HFFc6 (cell line): ENCODE measurements around the gene FAM83G. TPM values are rescaled to one million over a fixed set of nuclear protein-coding genes. Genes with fewer than 3 reads are reported as not detected.

Source experiments
- DNase-seq: peaks from one replicate; pipeline ENCODE4 v3.0.0-alpha.2; 2018
- H3K27ac Mint-ChIP-seq: 2 replicates; pipeline ENCODE4 v1.8.0; 2020; ENCODE audit warnings: mild to moderate bottlenecking, mixed read lengths
- H3K27me3 Mint-ChIP-seq: 2 replicates; pipeline ENCODE4 v1.8.0; 2021; ENCODE audit warnings: mild to moderate bottlenecking, moderate library complexity, mixed read lengths; ENCODE audit not compliant: insufficient read depth
- H3K36me3 Mint-ChIP-seq: 2 replicates; pipeline ENCODE4 v1.8.0; 2021; ENCODE audit warnings: low read depth, mixed read lengths
- H3K4me1 Mint-ChIP-seq: 2 replicates; pipeline ENCODE4 v1.8.0; 2020; ENCODE audit warnings: low read depth, mixed read lengths
- H3K4me3 Mint-ChIP-seq: 2 replicates; pipeline ENCODE4 v1.8.0; 2020; ENCODE audit warnings: mild to moderate bottlenecking, moderate library complexity, mixed read lengths
- H3K9me3 Mint-ChIP-seq: 2 replicates; pipeline ENCODE4 v1.8.0; 2020; ENCODE audit warnings: mild to moderate bottlenecking, mixed read lengths
- total RNA-seq, 6 experiments: library from RNA; stranded (reverse); fragmentation: NEBNext Ultra II Directional; extraction: Animal tissue kit (Norgen Biotek cat#: 25700); gene quantifications; 2 replicates in 1 of 6; 3 replicates in 5 of 6; pipeline ENCODE4 v1.2.3, GENCODE V29; 2021
- TF ChIP-seq, protein P1 (sequence below): fragments of 200-600 bp; sonication (generic); IDR thresholded peaks from 2 replicates; pipeline ENCODE4 v1.5.0; 2021; ENCODE audit warnings: antibody characterized with exemption, mild to moderate bottlenecking

The FAM83G gene
- total RNA-seq, 6 experiments from 2014 or later = 21.0 to 24.0 (median 21.7) TPM

DNA sequence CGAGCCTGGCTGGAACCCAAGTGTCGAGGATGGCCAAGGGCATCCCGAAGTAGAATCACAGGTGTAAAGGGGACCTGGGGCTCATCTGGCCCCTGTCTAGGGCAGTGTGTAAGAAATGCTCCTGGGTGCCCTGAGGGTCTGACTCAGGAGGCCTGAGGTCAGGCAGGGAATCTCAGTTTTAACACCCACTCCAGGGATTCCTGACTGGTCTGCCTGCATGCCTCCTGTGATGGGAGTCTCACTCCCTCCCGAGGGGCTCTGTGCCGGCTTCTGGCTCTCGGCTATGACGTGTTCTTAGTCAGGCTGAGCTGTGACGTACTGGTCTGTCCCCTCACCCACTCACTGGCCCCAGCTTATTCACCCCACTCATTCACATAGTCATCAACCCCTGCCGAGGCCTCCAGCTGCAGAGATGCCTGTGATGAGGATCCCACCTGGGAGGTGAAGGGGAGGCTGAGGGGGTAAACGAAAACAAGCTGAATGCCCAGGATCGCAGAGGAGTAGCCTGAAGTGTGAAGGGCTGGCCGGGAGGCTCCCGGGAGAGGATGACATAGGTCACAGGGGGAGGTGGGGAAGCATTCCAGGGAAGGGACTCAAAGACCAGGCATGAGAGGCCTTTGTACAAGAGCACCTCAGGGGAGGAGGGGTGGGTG, 23.8 kb downstream of the FAM83G start:
- Mint-ChIP-seq H3K4me3 (peak overlapping the region; percentile 72), H3K9me3 (no peaks in the 10 kb centered on the region), H3K4me1 (peaks cover 32% of the 10 kb centered on the region), H3K27me3 (no peaks in the 10 kb centered on the region), H3K27ac (peak overlapping the region; percentile 92), H3K36me3 (peaks cover 13% of the 10 kb centered on the region; the same call in 1 of the 2 replicates)
- DNase-seq = peak; percentile 64
- TF ChIP-seq, protein P1, sequence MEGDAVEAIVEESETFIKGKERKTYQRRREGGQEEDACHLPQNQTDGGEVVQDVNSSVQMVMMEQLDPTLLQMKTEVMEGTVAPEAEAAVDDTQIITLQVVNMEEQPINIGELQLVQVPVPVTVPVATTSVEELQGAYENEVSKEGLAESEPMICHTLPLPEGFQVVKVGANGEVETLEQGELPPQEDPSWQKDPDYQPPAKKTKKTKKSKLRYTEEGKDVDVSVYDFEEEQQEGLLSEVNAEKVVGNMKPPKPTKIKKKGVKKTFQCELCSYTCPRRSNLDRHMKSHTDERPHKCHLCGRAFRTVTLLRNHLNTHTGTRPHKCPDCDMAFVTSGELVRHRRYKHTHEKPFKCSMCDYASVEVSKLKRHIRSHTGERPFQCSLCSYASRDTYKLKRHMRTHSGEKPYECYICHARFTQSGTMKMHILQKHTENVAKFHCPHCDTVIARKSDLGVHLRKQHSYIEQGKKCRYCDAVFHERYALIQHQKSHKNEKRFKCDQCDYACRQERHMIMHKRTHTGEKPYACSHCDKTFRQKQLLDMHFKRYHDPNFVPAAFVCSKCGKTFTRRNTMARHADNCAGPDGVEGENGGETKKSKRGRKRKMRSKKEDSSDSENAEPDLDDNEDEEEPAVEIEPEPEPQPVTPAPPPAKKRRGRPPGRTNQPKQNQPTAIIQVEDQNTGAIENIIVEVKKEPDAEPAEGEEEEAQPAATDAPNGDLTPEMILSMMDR = no peak

DNA sequence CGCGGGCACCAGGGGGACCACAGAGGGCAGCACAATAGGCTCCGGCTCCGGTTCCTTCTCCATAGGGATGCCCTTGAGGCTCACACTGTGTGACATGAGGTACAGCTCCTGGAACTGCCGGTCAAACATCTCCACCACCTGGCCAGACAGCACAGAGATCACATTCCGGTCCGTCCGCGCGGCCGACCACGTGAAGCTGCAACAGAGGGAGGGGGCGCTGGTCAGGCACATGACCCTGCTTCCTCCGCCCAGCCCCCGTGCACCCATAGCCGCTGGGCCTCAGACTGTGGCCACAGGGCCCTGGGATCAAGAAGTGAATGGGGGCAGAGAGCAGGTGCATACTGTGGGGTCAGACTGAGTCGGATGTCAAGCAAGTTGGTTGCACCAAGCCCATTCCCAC, 25.9 kb downstream of the FAM83G start:
- H3K36me3 Mint-ChIP-seq = peaks cover 13% of the 10 kb centered on the region; the same call in 1 of the 2 replicates
- no peaks in the 10 kb centered on the region for H3K9me3 Mint-ChIP-seq
- no peaks in the 10 kb centered on the region for H3K27me3 Mint-ChIP-seq
- TF ChIP-seq, protein P1 = no peak
- no peak overlapping the region for H3K27ac Mint-ChIP-seq
- no peak overlapping the region for H3K4me3 Mint-ChIP-seq
- peaks cover 40% of the 10 kb centered on the region for H3K4me1 Mint-ChIP-seq
- DNase-seq = no peak

DNA sequence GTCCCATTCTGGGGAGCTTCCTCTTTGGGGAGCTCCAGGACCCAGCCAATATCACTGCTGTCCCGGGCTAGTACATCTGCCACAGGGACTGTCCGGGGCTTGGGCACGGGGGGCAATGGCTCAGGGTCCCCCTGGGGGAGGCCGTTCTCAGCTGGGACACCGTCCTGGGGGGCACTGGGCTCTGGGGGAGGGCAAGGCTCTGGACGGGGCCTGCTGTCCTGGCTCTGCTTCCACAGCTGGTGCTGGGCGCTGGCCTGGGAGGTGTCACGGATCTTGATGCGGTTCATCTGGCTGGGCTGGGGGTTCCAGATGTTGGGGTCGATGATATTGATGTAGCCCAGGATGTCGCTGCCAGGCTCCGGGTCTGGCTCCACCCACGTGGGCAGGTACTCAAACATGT, 26.5 kb downstream of the FAM83G start:
- H3K27ac Mint-ChIP-seq = no peak overlapping the region
- no peak overlapping the region for H3K4me3 Mint-ChIP-seq
- H3K4me1 Mint-ChIP-seq = peaks cover 35% of the 10 kb centered on the region
- TF ChIP-seq, protein P1 = no peak
- no peaks in the 10 kb centered on the region for H3K27me3 Mint-ChIP-seq
- H3K9me3 Mint-ChIP-seq = no peaks in the 10 kb centered on the region
- peaks cover 13% of the 10 kb centered on the region; the same call in 1 of the 2 replicates for H3K36me3 Mint-ChIP-seq
- DNase-seq = no peak

DNA sequence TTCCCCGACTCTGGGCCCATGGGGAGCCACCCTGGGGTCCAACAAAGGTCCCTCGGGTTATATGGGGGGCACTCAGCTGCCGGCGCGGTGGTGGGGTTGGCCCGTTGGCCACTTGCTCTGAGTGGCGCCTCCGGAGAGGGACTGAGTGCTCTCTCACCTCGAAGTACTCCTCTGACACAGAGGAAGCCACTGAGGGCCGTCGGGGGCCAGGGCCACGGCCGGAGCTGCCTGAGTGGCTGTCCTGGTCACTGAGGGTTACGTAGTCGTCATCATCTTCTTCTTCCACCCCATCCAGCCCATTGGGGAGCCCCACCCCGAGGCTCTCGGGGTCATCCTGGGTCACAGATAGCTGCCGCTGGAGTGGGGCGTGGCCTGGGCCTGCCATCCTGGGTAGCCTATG, 26.9 kb downstream of the FAM83G start:
- H3K4me3 Mint-ChIP-seq = no peak overlapping the region
- TF ChIP-seq, protein P1 = no peak
- no peaks in the 10 kb centered on the region for H3K9me3 Mint-ChIP-seq
- no peaks in the 10 kb centered on the region for H3K27me3 Mint-ChIP-seq
- peaks cover 13% of the 10 kb centered on the region; the same call in 1 of the 2 replicates for H3K36me3 Mint-ChIP-seq
- H3K27ac Mint-ChIP-seq = no peak overlapping the region
- no peak for DNase-seq
- peaks cover 31% of the 10 kb centered on the region for H3K4me1 Mint-ChIP-seq

DNA sequence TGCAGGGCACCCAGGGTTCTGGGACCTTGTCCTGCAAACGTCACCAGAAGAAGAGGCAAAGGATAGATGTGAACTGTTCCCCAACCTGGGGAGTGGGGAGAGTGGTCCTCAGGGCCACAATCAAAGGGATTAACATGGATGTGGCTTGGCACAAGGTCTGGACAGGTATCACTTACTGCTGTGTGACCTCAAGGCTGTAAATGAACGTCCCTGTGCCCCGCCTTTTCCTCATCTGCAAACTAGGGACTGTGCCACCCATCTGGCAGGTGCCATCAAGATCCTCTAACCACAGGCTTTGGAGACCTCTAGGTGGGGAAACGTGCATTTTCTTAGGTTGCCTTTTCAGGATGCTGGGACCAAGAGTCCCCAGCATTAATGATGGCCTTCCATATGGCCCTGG, 27.5 kb downstream of the FAM83G start:
- Mint-ChIP-seq H3K4me3 (no peak overlapping the region), H3K36me3 (peaks cover 13% of the 10 kb centered on the region; the same call in 1 of the 2 replicates), H3K4me1 (peaks cover 25% of the 10 kb centered on the region), H3K27ac (no peak overlapping the region), H3K9me3 (no peaks in the 10 kb centered on the region), H3K27me3 (no peaks in the 10 kb centered on the region)
- TF ChIP-seq, protein P1 = no peak
- no peak for DNase-seq
